GM06990 (cell line): ENCODE measurements around the gene AXIN1.

Experiments used
- DNase-seq: peaks from one replicate; pipeline ENCODE4 v3.0.0-alpha.2; 2011; ENCODE audit not compliant: insufficient read length; ENCODE audit errors: extremely low read depth
- H3K27me3 ChIP-seq: replicated peaks from 2 replicates; pipeline ENCODE4 v1.6.0; 2011; ENCODE audit warnings: low read length; ENCODE audit not compliant: control insufficient read depth, insufficient read depth
- H3K36me3 ChIP-seq: 2 replicates; pipeline ENCODE4 v1.5.1; 2011; ENCODE audit warnings: low read length; ENCODE audit not compliant: control insufficient read depth, insufficient read depth
- H3K4me3 ChIP-seq: replicated peaks from 2 replicates; pipeline ENCODE4 v1.5.1; 2011; ENCODE audit warnings: low read depth, mild to moderate bottlenecking, control low read depth, low read length
- CTCF ChIP-seq: IDR thresholded peaks from 2 replicates; pipeline ENCODE4 v1.5.1; 2011; ENCODE audit warnings: low read length, control low read depth, mild to moderate bottlenecking, inconsistent platforms; ENCODE audit not compliant: insufficient read depth, poor library complexity, severe bottlenecking

AXIN1 gene

GRCh38 chr16:359871-360697, 7.6 kb upstream of the AXIN1 start:
- Histone ChIP-seq H3K27me3 (no peaks in the 10 kb centered on the region), H3K36me3 (no peaks in the 10 kb centered on the region), H3K4me3 (no peak overlapping the region)
- no peak for TF ChIP-seq CTCF
- DNase-seq = peak; percentile 18

GRCh38 chr16:359067-359763, 6.7 kb upstream of the AXIN1 start:
- no peaks in the 10 kb centered on the region for H3K27me3 ChIP-seq
- peak; percentile 8 for DNase-seq
- no peak for TF ChIP-seq CTCF
- no peaks in the 10 kb centered on the region for H3K36me3 ChIP-seq
- H3K4me3 ChIP-seq = no peak overlapping the region

- no peaks in the 10 kb centered on the region for H3K27me3 ChIP-seq
- DNase-seq = peak; percentile 3
- no peak overlapping the region for H3K4me3 ChIP-seq
- TF ChIP-seq CTCF = no peak
- no peaks in the 10 kb centered on the region for H3K36me3 ChIP-seq
These were observed 4.2 kb upstream of the AXIN1 start for GRCh38 chr16:356741-357140.

- no peak for DNase-seq
- Histone ChIP-seq H3K4me3 (no peak overlapping the region), H3K36me3 (no peaks in the 10 kb centered on the region), H3K27me3 (no peaks in the 10 kb centered on the region)
- no peak for TF ChIP-seq CTCF
These were observed 2.5 kb upstream of the AXIN1 start for GRCh38 chr16:354971-355461.

- no peak for DNase-seq
- Histone ChIP-seq H3K4me3 (no peak overlapping the region), H3K36me3 (no peaks in the 10 kb centered on the region), H3K27me3 (no peaks in the 10 kb centered on the region)
- TF ChIP-seq CTCF = no peak
These were observed 1.9 kb upstream of the AXIN1 start for GRCh38 chr16:354291-354881.
